Measurements from ENCODE around the gene HYAL3. TPM values are rescaled to one million over a fixed set of nuclear protein-coding genes. Genes with fewer than 3 reads are reported as not detected.
A peak's percentile ranks its signal among the peaks of the same experiment; 100 is the strongest.

HYAL3 gene
- total RNA-seq, 1 experiment from 2014 or later: 2.9 TPM

GRCh38 chr3:50340448-50341329 lies 41.5 kb upstream of the HYAL3 start, which contains the start of gene RASSF1:
TSS of gene RASSF1 (minus strand) at chr3:50340836. CDS start at chr3:50340805, 31 bp downstream.
- ChIA-PET POLR2A (no interaction called here), CTCF (interaction anchor here (0.6 to 1.9 kb wide), 15 partner anchors 10 to 276 kb away, joined by 3 to 10 read pairs (median 4); partner anchors contain the start of genes CISH, CYB561D2, HYAL1 and HYAL3)
- ATAC-seq: peak; percentile 0; the same call in 1 of the 2 replicates
- TF ChIP-seq HMGA2 (CRISPR knock-in tag; IDR thresholded peaks at IDR 0.05) (no peak), ELF4 (CRISPR knock-in tag; IDR thresholded peaks at IDR 0.05; ENCODE audit: low read depth) (no peak), ZNF281 (CRISPR knock-in tag; IDR thresholded peaks at IDR 0.05) (0 out of 2 replicates have a peak, but pooled peaks have one; percentile 19), GRHL2 (CRISPR knock-in tag; IDR thresholded peaks at IDR 0.05; ENCODE audit: insufficient replicate concordance, severe bottlenecking) (no peak), CDX4 (CRISPR knock-in tag; IDR thresholded peaks at IDR 0.05; ENCODE audit: borderline replicate concordance) (no peak), ZNF532 (CRISPR knock-in tag; IDR thresholded peaks at IDR 0.05; ENCODE audit: borderline replicate concordance) (no peak), CTCF (IDR thresholded peaks at IDR 0.05) (no peak), TP53 (CRISPR knock-in tag; IDR thresholded peaks at IDR 0.05) (peak; percentile 61), ZNF671 (CRISPR knock-in tag; IDR thresholded peaks at IDR 0.05) (no peak), PRDM15 (CRISPR knock-in tag; IDR thresholded peaks at IDR 0.05) (peak; percentile 24; the same call in 1 of the 2 replicates), PRRX2 (CRISPR knock-in tag; IDR thresholded peaks at IDR 0.05) (no peak), ZNF425 (CRISPR knock-in tag; conservative IDR thresholded peaks at IDR 0.05) (no peak), NR3C1 (CRISPR knock-in tag; conservative IDR thresholded peaks at IDR 0.05; ENCODE audit: low read depth) (no peak), USF1 (CRISPR knock-in tag; IDR thresholded peaks at IDR 0.05) (peak; percentile 53; the same call in 1 of the 2 replicates), JUN (CRISPR knock-in tag; IDR thresholded peaks at IDR 0.05) (0 out of 2 replicates have a peak, but pooled peaks have one; percentile 56), E2F4 (CRISPR knock-in tag; IDR thresholded peaks at IDR 0.05; ENCODE audit: borderline replicate concordance, low read depth) (no peak)

More at GRCh38 chr3:50340448-50341329, 41.5 kb upstream of the HYAL3 start, which contains the start of gene RASSF1:
- H3K36me3 Mint-ChIP-seq: no peaks in the 10 kb centered on the region
- DNase-seq (ENCODE audit: low spot score): peak; percentile 59
- H3K4me1 Mint-ChIP-seq: peaks cover 33% of the 10 kb centered on the region
- no peak within 1 kb of the TSS for H3K27ac Mint-ChIP-seq
- peaks cover 77% of the 10 kb centered on the region for H3K27me3 Mint-ChIP-seq (ENCODE audit: low read depth)
- peak within 1 kb of the TSS; percentile 95 for H3K4me3 Mint-ChIP-seq
- H3K9me3 Mint-ChIP-seq: no peaks in the 10 kb centered on the region
